GM12878 (cell line): ENCODE measurements around the gene TUBA1B. TPM values are rescaled to one million over a fixed set of nuclear protein-coding genes. Genes with fewer than 3 reads are reported as not detected.
A peak's percentile ranks its signal among the peaks of the same experiment; 100 is the strongest.

Source experiments
- ATAC-seq: fragments of 200-7000 bp; cut with Tn5 transposase; 3 replicates; pipeline ENCODE4 v1.9.1; 2020; ENCODE audit warnings: mild to moderate bottlenecking, moderate library complexity
- BruUV-seq: library from RNA; stranded (reverse); fragments of 400-500 nt; replicated peaks from 2 replicates; lab custom pipeline; 2021; lab: Mats Ljungman, UMichigan
- CTCF ChIA-PET: fragments of 300-600 bp; sonication (Branson Sonifier 250); formaldehyde crosslinking; extraction: SDS; loops from one replicate; lab custom pipeline; 2021; ENCODE audit warnings: inconsistent platforms; lab: Yijun Ruan, JAX
- POLR2A ChIA-PET: fragments of 350-600 bp; formaldehyde crosslinking; extraction: SDS; loops from one replicate; lab custom pipeline; 2021; ENCODE audit warnings: inconsistent platforms; lab: Charles Lee
- RAD21 ChIA-PET: fragments of 300-600 bp; sonication (Branson Sonifier 250); formaldehyde crosslinking; loops from one replicate; lab custom pipeline; 2023; ENCODE audit warnings: antibody characterized with exemption; ENCODE audit not compliant: unreplicated experiment; lab: Charles Lee
- SMC1A ChIA-PET: fragments of 300-600 bp; sonication (Branson Sonifier 250); formaldehyde crosslinking; loops from one replicate; lab custom pipeline; 2023; ENCODE audit not compliant: unreplicated experiment, uncharacterized antibody; lab: Charles Lee
- DNase-seq: peaks from one replicate; pipeline ENCODE4 v3.0.0-alpha.2; 2011; ENCODE audit warnings: low read depth, low spot score
- FAIRE-seq: peaks from 3 replicates; lab custom pipeline; 2011; peaks lifted over from hg19 to GRCh38; lab: Jason Lieb, UNC
- H2AFZ ChIP-seq: 2 replicates; pipeline ENCODE4 v1.6.0; 2011; ENCODE audit warnings: low read depth, low read length, control low read depth; ENCODE audit not compliant: control insufficient read depth
- H3K27ac ChIP-seq: 2 replicates; pipeline ENCODE4 v1.5.1; 2011; ENCODE audit warnings: control low read depth; ENCODE audit not compliant: control insufficient read depth, insufficient read depth
- H3K27me3 ChIP-seq, 2 experiments: replicated peaks in 1 of 2; 2 replicates each; pipeline versions ENCODE4 v1.6.0 to v1.6.1; 2011; ENCODE audit warnings: low read length in 1 of 2; ENCODE audit not compliant: control insufficient read depth in 2 of 2, insufficient read depth in 2 of 2
- H3K36me3 ChIP-seq, 2 experiments: 2 replicates each; pipeline ENCODE4 v1.5.1; 2011; ENCODE audit warnings: low read length in 1 of 2; ENCODE audit not compliant: control insufficient read depth in 2 of 2, insufficient read depth in 2 of 2
- H3K4me1 ChIP-seq: 2 replicates; pipeline ENCODE4 v1.6.1; 2011; ENCODE audit warnings: mild to moderate bottlenecking, low read length, moderate library complexity, mixed read lengths; ENCODE audit not compliant: control insufficient read depth, insufficient read depth
- H3K4me2 ChIP-seq: 2 replicates; pipeline ENCODE4 v1.6.0; 2011; ENCODE audit warnings: control low read depth; ENCODE audit not compliant: control insufficient read depth, insufficient read depth
- H3K4me3 ChIP-seq: fragments of 200-600 bp; sonication (generic); 2 replicates; pipeline ENCODE4 v1.5.1; 2016
- H3K79me2 ChIP-seq: 2 replicates; pipeline ENCODE4 v1.6.0; 2011; ENCODE audit warnings: low read length; ENCODE audit not compliant: control insufficient read depth, insufficient read depth
- H3K9ac ChIP-seq: 2 replicates; pipeline ENCODE4 v1.8.0; 2011; ENCODE audit warnings: low read length, control low read depth, mixed read lengths; ENCODE audit not compliant: control insufficient read depth, insufficient read depth
- H3K9me3 ChIP-seq: replicated peaks from 3 replicates; pipeline ENCODE4 v1.5.1; 2011; ENCODE audit warnings: mild to moderate bottlenecking, low read length; ENCODE audit not compliant: control insufficient read depth, insufficient read depth
- H4K20me1 ChIP-seq: 2 replicates; pipeline ENCODE4 v1.6.0; 2011; ENCODE audit not compliant: control insufficient read depth, insufficient read depth
- DPF2 ChIP-seq: fragments of 450-650 bp; IDR thresholded peaks from 2 replicates; pipeline ENCODE4 v1.6.1; 2017; ENCODE audit warnings: mild to moderate bottlenecking
- ESRRA ChIP-seq: IDR thresholded peaks from 2 replicates; pipeline ENCODE4 v1.6.1; 2012; ENCODE audit warnings: mild to moderate bottlenecking, low read length, improper control_type of control experiment
- HDAC2 ChIP-seq: fragments of 200-600 bp; sonication (generic); IDR thresholded peaks from 2 replicates; pipeline ENCODE4 v1.6.1; 2017
- IKZF2 ChIP-seq, 2 experiments: fragments of 450-650 bp; IDR thresholded peaks; 2 replicates each; pipeline ENCODE4 v1.6.1; 2017; ENCODE audit warnings: mild to moderate bottlenecking in 2 of 2, moderate library complexity in 2 of 2
- NBN ChIP-seq: fragments of 450-650 bp; IDR thresholded peaks from 2 replicates; pipeline ENCODE4 v1.6.1; 2016
- NFXL1 ChIP-seq: fragments of 450-650 bp; IDR thresholded peaks from 2 replicates; pipeline ENCODE4 v1.6.1; 2017; ENCODE audit warnings: antibody characterized with exemption, mild to moderate bottlenecking, borderline replicate concordance
- NR2C2 ChIP-seq: IDR thresholded peaks from 2 replicates; pipeline ENCODE4 v1.6.1; 2011; ENCODE audit warnings: borderline replicate concordance, low read depth; ENCODE audit not compliant: control insufficient read depth, insufficient read length
- RUNX3 ChIP-seq: IDR thresholded peaks from 2 replicates; pipeline ENCODE4 v1.6.1; 2012; ENCODE audit warnings: low read length, inconsistent platforms
- SMAD1 ChIP-seq: fragments of 450-650 bp; IDR thresholded peaks from 2 replicates; pipeline ENCODE4 v1.6.1; 2018; ENCODE audit warnings: mild to moderate bottlenecking, low read depth; ENCODE audit not compliant: partially characterized antibody
- TAF1 ChIP-seq: IDR thresholded peaks from 2 replicates; pipeline ENCODE4 v1.6.1; 2011; ENCODE audit warnings: mild to moderate bottlenecking, low read depth, low read length, borderline replicate concordance
- TBL1XR1 ChIP-seq: IDR thresholded peaks from 2 replicates; pipeline ENCODE4 v1.6.1; 2012; ENCODE audit warnings: low read depth, low read length, improper control_type of control experiment
- WGBS: methylation state at CpG from one replicate; pipeline ENCODE4 v1.1.6; 2016; ENCODE audit warnings: low lambda C conversion rate; ENCODE audit not compliant: insufficient replicate concordance, insufficient coverage; ENCODE audit errors: missing lambda C conversion rate; 5-methylcytosine and 5-hydroxymethylcytosine counted together
- in situ Hi-C: fragments of 300-500 bp; cut with MboI; formaldehyde crosslinking; loops from 9 replicates; pipeline ENCODE4 v1.14.3; 2018; ENCODE audit warnings: mixed read lengths
- intact Hi-C: fragments of 100-400 bp; cut with micrococcal nuclease; formaldehyde crosslinking; loops from one replicate; pipeline ENCODE4 v1.14.2; 2022; ENCODE audit not compliant: unreplicated experiment
- polyA plus RNA-seq, 11 experiments: library from polyadenylated mRNA; depleted of rRNA in 4 of 11; unstranded in 6 of 11; stranded (reverse) in 5 of 11; fragments of >200 nt; fragmentation: Nextera tagmentation in 4 of 11; fragmentation: Illumina TruSeq in 1 of 11; extraction: Ambion mirVana in 4 of 11; extraction: Trizol in 1 of 11; gene quantifications; 1 replicate in 1 of 11; 2 replicates in 10 of 11; pipeline versions ENCODE4 v1.2.1 to v1.2.3, GENCODE V29; 2011 to 2016; ENCODE audit warnings: inconsistent platforms in 2 of 11, missing spikeins in 2 of 11, low read depth in 1 of 11
- total RNA-seq, 4 experiments: library from RNA; depleted of rRNA in 3 of 4; stranded (reverse); fragments of >200 nt in 3 of 4; fragmentation: Illumina TruSeq in 1 of 4; extraction: Trizol in 1 of 4; gene quantifications; 2 replicates each; pipeline versions ENCODE4 v1.2.1 to v1.2.3, GENCODE V29; 2013 to 2021
- TF ChIP-seq, protein P1 (sequence below): fragments of 450-650 bp; IDR thresholded peaks from 2 replicates; pipeline ENCODE4 v1.6.1; 2017; ENCODE audit warnings: borderline replicate concordance
- TF ChIP-seq, protein P2 (sequence below): IDR thresholded peaks from 2 replicates; pipeline ENCODE4 v1.6.1; 2012; ENCODE audit warnings: mild to moderate bottlenecking, low read depth, low read length
- TF ChIP-seq, protein P3 (sequence below): fragments of 450-650 bp; IDR thresholded peaks from 2 replicates; pipeline ENCODE4 v1.6.1; 2016; ENCODE audit warnings: mild to moderate bottlenecking
- TF ChIP-seq, protein P4 (sequence below): IDR thresholded peaks from 2 replicates; pipeline ENCODE4 v1.6.1; 2011; ENCODE audit warnings: low read depth, low read length, improper control_type of control experiment, borderline replicate concordance

Gene TUBA1B
- total and polyA plus RNA-seq, 10 of the 15 experiments (the other 5 are each of a cell fraction or from before 2014, with no cell fraction given): 2,328 to 4,712 (median 3,552) TPM

DNA sequence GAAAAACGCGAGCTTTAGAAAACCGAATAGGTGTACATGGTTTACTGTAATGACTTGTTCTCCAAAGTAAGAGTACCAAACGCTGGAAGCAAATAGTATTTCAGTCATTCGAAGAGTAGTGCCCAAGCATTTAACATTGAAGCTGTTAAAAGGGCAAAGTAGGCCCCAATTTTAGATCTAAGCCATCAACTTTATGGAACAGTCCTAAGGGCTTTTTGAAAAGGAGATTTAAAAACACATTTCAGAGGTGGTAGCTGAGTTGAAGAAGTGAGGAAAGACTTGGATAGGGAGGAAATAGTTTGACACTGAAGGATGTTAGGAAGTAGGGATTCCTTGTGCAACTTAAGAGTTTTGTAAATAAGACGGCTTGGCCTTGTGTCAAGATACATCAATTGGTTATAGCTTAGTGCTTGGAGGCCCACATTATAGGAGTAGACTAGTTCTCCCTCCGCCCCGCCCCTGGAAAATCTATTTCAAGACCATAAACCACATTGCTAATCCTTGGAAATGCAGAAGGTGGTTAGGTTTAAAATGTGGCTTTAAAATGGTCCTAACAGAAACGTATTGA is 783 bp upstream of the TUBA1B start:
- peak overlapping the region; percentile 70 for H3K4me3 ChIP-seq
- under 1% methylated on average over 9 of the region's 9 CpGs for WGBS
- no peak for ATAC-seq
- peaks cover 4 to 21% of the 10 kb centered on the region in 2 experiments for H3K36me3 ChIP-seq
- H3K27ac ChIP-seq: peak overlapping the region; percentile 98
- intact Hi-C loops (loop anchor here (2.0 kb wide), 2 partner anchors 57 to 103 kb away; partner anchors contain the start of gene TUBA1A), in situ Hi-C loops (no loop called here)
- H4K20me1 ChIP-seq: no peaks in the 10 kb centered on the region; the same call in 1 of the 2 replicates
- H3K4me2 ChIP-seq: peak overlapping the region; percentile 92
- no peaks in the 10 kb centered on the region for H3K27me3 ChIP-seq
- BruUV-seq: TSS peak; percentile 83
- no peak for DNase-seq
- H2AFZ ChIP-seq: peak overlapping the region; percentile 78
- FAIRE-seq: no peak
- ChIA-PET CTCF (interaction anchor here (1.0 to 4.9 kb wide), 13 partner anchors 10 to 135 kb away, joined by 3 to 48 read pairs (median 9); partner anchors contain the start of genes DHH, LMBR1L and TUBA1A), SMC1A (interaction anchor here (0.8 to 4.1 kb wide), 9 partner anchors 19 to 135 kb away, joined by 3 to 15 read pairs (median 6); partner anchors contain the start of genes LMBR1L and RHEBL1), POLR2A (interaction anchor here (0.5 to 4.7 kb wide), 21 partner anchors 11 to 572 kb away, joined by 3 to 48 read pairs (median 6); partner anchors contain the start of genes KMT2D, LMBR1L, RHEBL1 and TROAP), RAD21 (interaction anchor here (0.7 to 4.0 kb wide), 11 partner anchors 12 to 235 kb away, joined by 3 to 28 read pairs (median 5); partner anchors contain the start of genes LMBR1L, SPATS2, TUBA1A and TUBA1C)
- H3K4me1 ChIP-seq: peaks cover 13% of the 10 kb centered on the region
- H3K79me2 ChIP-seq: peaks cover 49% of the 10 kb centered on the region
- no peaks in the 10 kb centered on the region for H3K9me3 ChIP-seq
- H3K9ac ChIP-seq: peak overlapping the region; percentile 63
- TF ChIP-seq ESRRA (no peak), IKZF2 (IDR thresholded peaks at IDR 0.05) (peak in 1 of 2 experiments; percentile 17; a peak in 1 of 4 replicates), DPF2 (no peak), NBN (peak; percentile 39; the same call in 1 of the 2 replicates), TAF1 (no peak), RUNX3 (peak; percentile 33; the same call in 1 of the 2 replicates), NR2C2 (no peak), SMAD1 (no peak), TBL1XR1 (no peak), NFXL1 (no peak), HDAC2 (no peak)
- TF ChIP-seq, protein P1, sequence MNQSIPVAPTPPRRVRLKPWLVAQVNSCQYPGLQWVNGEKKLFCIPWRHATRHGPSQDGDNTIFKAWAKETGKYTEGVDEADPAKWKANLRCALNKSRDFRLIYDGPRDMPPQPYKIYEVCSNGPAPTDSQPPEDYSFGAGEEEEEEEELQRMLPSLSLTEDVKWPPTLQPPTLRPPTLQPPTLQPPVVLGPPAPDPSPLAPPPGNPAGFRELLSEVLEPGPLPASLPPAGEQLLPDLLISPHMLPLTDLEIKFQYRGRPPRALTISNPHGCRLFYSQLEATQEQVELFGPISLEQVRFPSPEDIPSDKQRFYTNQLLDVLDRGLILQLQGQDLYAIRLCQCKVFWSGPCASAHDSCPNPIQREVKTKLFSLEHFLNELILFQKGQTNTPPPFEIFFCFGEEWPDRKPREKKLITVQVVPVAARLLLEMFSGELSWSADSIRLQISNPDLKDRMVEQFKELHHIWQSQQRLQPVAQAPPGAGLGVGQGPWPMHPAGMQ: no peak
- TF ChIP-seq, protein P2, sequence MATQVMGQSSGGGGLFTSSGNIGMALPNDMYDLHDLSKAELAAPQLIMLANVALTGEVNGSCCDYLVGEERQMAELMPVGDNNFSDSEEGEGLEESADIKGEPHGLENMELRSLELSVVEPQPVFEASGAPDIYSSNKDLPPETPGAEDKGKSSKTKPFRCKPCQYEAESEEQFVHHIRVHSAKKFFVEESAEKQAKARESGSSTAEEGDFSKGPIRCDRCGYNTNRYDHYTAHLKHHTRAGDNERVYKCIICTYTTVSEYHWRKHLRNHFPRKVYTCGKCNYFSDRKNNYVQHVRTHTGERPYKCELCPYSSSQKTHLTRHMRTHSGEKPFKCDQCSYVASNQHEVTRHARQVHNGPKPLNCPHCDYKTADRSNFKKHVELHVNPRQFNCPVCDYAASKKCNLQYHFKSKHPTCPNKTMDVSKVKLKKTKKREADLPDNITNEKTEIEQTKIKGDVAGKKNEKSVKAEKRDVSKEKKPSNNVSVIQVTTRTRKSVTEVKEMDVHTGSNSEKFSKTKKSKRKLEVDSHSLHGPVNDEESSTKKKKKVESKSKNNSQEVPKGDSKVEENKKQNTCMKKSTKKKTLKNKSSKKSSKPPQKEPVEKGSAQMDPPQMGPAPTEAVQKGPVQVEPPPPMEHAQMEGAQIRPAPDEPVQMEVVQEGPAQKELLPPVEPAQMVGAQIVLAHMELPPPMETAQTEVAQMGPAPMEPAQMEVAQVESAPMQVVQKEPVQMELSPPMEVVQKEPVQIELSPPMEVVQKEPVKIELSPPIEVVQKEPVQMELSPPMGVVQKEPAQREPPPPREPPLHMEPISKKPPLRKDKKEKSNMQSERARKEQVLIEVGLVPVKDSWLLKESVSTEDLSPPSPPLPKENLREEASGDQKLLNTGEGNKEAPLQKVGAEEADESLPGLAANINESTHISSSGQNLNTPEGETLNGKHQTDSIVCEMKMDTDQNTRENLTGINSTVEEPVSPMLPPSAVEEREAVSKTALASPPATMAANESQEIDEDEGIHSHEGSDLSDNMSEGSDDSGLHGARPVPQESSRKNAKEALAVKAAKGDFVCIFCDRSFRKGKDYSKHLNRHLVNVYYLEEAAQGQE: no peak
- TF ChIP-seq, protein P3, sequence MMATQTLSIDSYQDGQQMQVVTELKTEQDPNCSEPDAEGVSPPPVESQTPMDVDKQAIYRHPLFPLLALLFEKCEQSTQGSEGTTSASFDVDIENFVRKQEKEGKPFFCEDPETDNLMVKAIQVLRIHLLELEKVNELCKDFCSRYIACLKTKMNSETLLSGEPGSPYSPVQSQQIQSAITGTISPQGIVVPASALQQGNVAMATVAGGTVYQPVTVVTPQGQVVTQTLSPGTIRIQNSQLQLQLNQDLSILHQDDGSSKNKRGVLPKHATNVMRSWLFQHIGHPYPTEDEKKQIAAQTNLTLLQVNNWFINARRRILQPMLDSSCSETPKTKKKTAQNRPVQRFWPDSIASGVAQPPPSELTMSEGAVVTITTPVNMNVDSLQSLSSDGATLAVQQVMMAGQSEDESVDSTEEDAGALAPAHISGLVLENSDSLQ: no peak
- TF ChIP-seq, protein P4, sequence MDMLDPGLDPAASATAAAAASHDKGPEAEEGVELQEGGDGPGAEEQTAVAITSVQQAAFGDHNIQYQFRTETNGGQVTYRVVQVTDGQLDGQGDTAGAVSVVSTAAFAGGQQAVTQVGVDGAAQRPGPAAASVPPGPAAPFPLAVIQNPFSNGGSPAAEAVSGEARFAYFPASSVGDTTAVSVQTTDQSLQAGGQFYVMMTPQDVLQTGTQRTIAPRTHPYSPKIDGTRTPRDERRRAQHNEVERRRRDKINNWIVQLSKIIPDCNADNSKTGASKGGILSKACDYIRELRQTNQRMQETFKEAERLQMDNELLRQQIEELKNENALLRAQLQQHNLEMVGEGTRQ: no peak
